NCI-H526 treated with DMSO at 0.1 percent for 48 hours (cell line): Measurements from ENCODE around the gene RNF40.
"Not testable (repeated sequence)": the region's sequence is repeated elsewhere in the genome, so short reads cannot be mapped to it uniquely, and the experiment has no call there.

Source experiments
- DNase-seq: peaks from one replicate; lab custom pipeline; 2025; lab: John Stamatoyannopoulos, UW

The RNF40 gene

GRCh38 chr16:30820952-30821421 is 58.9 kb downstream of the RNF40 start:
- no peak for DNase-seq

GRCh38 chr16:30821441-30821840 is 59.3 kb downstream of the RNF40 start:
- not testable (repeated sequence) for DNase-seq

- no peak for DNase-seq
Observed at GRCh38 chr16:30821891-30822290, 59.8 kb downstream of the RNF40 start.
